ENCODE data around the gene ANTXR1. TPM values are rescaled to one million over a fixed set of nuclear protein-coding genes. Genes with fewer than 3 reads are reported as not detected.

Gene ANTXR1
- total and polyA plus RNA-seq, 9 of the 15 experiments (the other 6 are each of a cell fraction or from before 2014, with no cell fraction given) = 0.07 to 1.00 (median 0.54) TPM

- no peak overlapping the region for H3K9ac ChIP-seq (ENCODE audit: insufficient read depth in 1 of 2, low read depth in 2 of 2, low read length in 2 of 2)
- no peaks in the 10 kb centered on the region for H3K9me3 ChIP-seq (replicated peaks; ENCODE audit: control insufficient read depth, insufficient read depth, low read depth, low read length)
- H3K9me1 ChIP-seq (ENCODE audit: control insufficient read depth, insufficient read depth, low read length) = no peaks in the 10 kb centered on the region
- BruUV-seq (replicated peaks) = no TSS peak
- ChIA-PET CTCF (ENCODE audit: low intra/inter-chr PET ratio) (no interaction called here), POLR2A (interaction anchor here (0.6 kb wide), 1 partner anchor 87 kb away, joined by 3 read pairs; no protein-coding TSS in a partner anchor)
- H3K27me3 ChIP-seq (ENCODE audit: control insufficient read depth in 2 of 2, insufficient read depth in 2 of 2, low read length in 2 of 2) = peaks cover 3 to 17% of the 10 kb centered on the region in 2 experiments; a peak in 4 of 5 replicates
- no peak overlapping the region for H3K4me3 ChIP-seq
- H4K20me1 ChIP-seq (replicated peaks; ENCODE audit: control insufficient read depth, insufficient read depth, low read length) = no peaks in the 10 kb centered on the region; the same call in 1 of the 2 replicates
- H3K4me2 ChIP-seq (ENCODE audit: insufficient read depth, low read length) = no peak overlapping the region
- in situ Hi-C loops (cut with MboI) = no loop called here
- TF ChIP-seq ZNF175 (CRISPR knock-in tag; IDR thresholded peaks at IDR 0.05; ENCODE audit: low read depth) (no peak), DDX20 (tag; IDR thresholded peaks at IDR 0.05; ENCODE audit: low read depth) (no peak), SAP30 (IDR thresholded peaks at IDR 0.05; ENCODE audit: borderline replicate concordance, insufficient read depth, low read depth, low read length, poor library complexity, severe bottlenecking) (no peak), EGR1 (conservative IDR thresholded peaks at IDR 0.05) (no peak), FOXK2 (conservative IDR thresholded peaks at IDR 0.05 in 1 of 2, IDR thresholded peaks at IDR 0.05 in 1 of 2; ENCODE audit: low read depth in 2 of 2) (no peak), TCF3 (CRISPR knock-in tag; IDR thresholded peaks at IDR 0.05) (no peak), ILK (tag; IDR thresholded peaks at IDR 0.05; ENCODE audit: borderline replicate concordance, low read depth) (no peak), NFATC3 (IDR thresholded peaks at IDR 0.05) (no peak), TRIM25 (IDR thresholded peaks at IDR 0.05; ENCODE audit: borderline replicate concordance) (no peak)
- WGBS (ENCODE audit: insufficient coverage, low coverage, missing lambda C conversion rate) = 1% methylated on average over 4 of the region's 4 CpGs
- no peak overlapping the region for H2AFZ ChIP-seq (ENCODE audit: low read depth, low read length)
- no peak for ATAC-seq
- no peaks in the 10 kb centered on the region for H3K4me1 ChIP-seq (replicated peaks in 1 of 2; ENCODE audit: control insufficient read depth in 2 of 2, insufficient read depth in 2 of 2, low read length in 2 of 2)
- no peak for FAIRE-seq
- H3K27ac ChIP-seq (ENCODE audit: extremely low read depth, low read depth, low read length) = no peak overlapping the region
- H3K79me2 ChIP-seq (ENCODE audit: control insufficient read depth, insufficient read depth, low read length) = no peaks in the 10 kb centered on the region
- H3K36me3 ChIP-seq (ENCODE audit: control insufficient read depth, insufficient read depth, low read length) = no peaks in the 10 kb centered on the region
- intact Hi-C loops (cut with micrococcal nuclease) = no loop called here
- DNase-seq (ENCODE audit: extremely low read depth in 1 of 4, low spot score in 3 of 4) = no peak
Observed at GRCh38 chr2:69280796-69281412, 267.9 kb downstream of the ANTXR1 start.
